ENCODE results near the gene TRIP13. TPM values are rescaled to one million over a fixed set of nuclear protein-coding genes. Genes with fewer than 3 reads are reported as not detected.
"Not testable (repeated sequence)": the region's sequence is repeated elsewhere in the genome, so short reads cannot be mapped to it uniquely, and the experiment has no call there.

TRIP13 gene
- total and polyA plus RNA-seq, 8 donors, result 0.31 to 1.2 (median 0.51) TPM; not detected in 1

GRCh38 chr5:927172-928015 lies 34.7 kb downstream of the TRIP13 start:
- no peak for ATAC-seq
- Histone ChIP-seq H3K9me3 (no peaks in the 10 kb centered on the region), H3K27me3 (no peaks in the 10 kb centered on the region), H3K36me3 (no peaks in the 10 kb centered on the region), H3K27ac (no peak overlapping the region), H3K4me3 (peak overlapping the region in 1 of 4 donors; percentile 43), H3K4me1 (peaks cover 0 to 4% (median 3%) of the 10 kb centered on the region in 3 donors)
- FAIRE-seq, result no peak
- DNase-seq, result peak in 1 of 6 donors; percentile 46
- 78 to 80% methylated on average over 29 to 30 of the region's 30 CpGs for WGBS, 2 donors
- TF ChIP-seq CTCF (IDR thresholded peaks at IDR 0.05), result no peak
- intact Hi-C loops (cut with DNase I), result loop anchor here in 1 of 3 donors (5.0 kb wide), 1 partner anchor 230 kb away; no protein-coding TSS in a partner anchor

- not testable (repeated sequence) for H3K27me3 ChIP-seq, FAIRE-seq, H3K4me3 ChIP-seq, H3K4me1 ChIP-seq, DNase-seq, H3K9me3 ChIP-seq, H3K27ac ChIP-seq, H3K36me3 ChIP-seq, ATAC-seq
- intact Hi-C loops (cut with DNase I), result loop anchor here in 1 of 3 donors (5.0 kb wide), 1 partner anchor 228 kb away; no protein-coding TSS in a partner anchor
These were observed 36.5 kb downstream of the TRIP13 start for GRCh38 chr5:929182-929581.

GRCh38 chr5:929596-929995 lies 36.9 kb downstream of the TRIP13 start:
- Histone ChIP-seq H3K27ac (no peak overlapping the region), H3K4me1 (peaks cover 0 to 4% (median 3%) of the 10 kb centered on the region in 3 donors), H3K9me3 (no peaks in the 10 kb centered on the region), H3K27me3 (no peaks in the 10 kb centered on the region), H3K4me3 (no peak overlapping the region), H3K36me3 (no peaks in the 10 kb centered on the region)
- intact Hi-C loops (cut with DNase I), result loop anchor here in 1 of 3 donors (5.0 kb wide), 1 partner anchor 228 kb away; no protein-coding TSS in a partner anchor
- DNase-seq (peak in 1 of 6 donors; percentile 5), FAIRE-seq (no peak), ATAC-seq (no peak)
- TF ChIP-seq CTCF (IDR thresholded peaks at IDR 0.05), result no peak

- no peak for FAIRE-seq
These were observed 38.2 kb downstream of the TRIP13 start for GRCh38 chr5:930866-931265.

More at GRCh38 chr5:930866-931265, 38.2 kb downstream of the TRIP13 start:
- Histone ChIP-seq H3K4me1 (peaks cover 0 to 4% (median 3%) of the 10 kb centered on the region in 3 donors), H3K27me3 (no peaks in the 10 kb centered on the region), H3K27ac (no peak overlapping the region), H3K36me3 (no peaks in the 10 kb centered on the region), H3K9me3 (no peaks in the 10 kb centered on the region), H3K4me3 (no peak overlapping the region)
- ATAC-seq (no peak), DNase-seq (no peak)
- TF ChIP-seq CTCF (IDR thresholded peaks at IDR 0.05), result no peak
- 63 to 67% methylated on average over 8 of the region's 8 CpGs for WGBS, 2 donors
- intact Hi-C loops (cut with DNase I), result loop anchor here in 2 of 3 donors (5.0 to 10.0 kb wide), 2 partner anchors 81 to 214 kb away; no protein-coding TSS in a partner anchor
